Esophagus muscularis mucosa (tissue), 4 donors: ENCODE measurements around the gene SPEM2. TPM values are rescaled to one million over a fixed set of nuclear protein-coding genes. Genes with fewer than 3 reads are reported as not detected.

Experiments used
- DNase-seq: peaks from one replicate; pipeline ENCODE4 v3.0.0-alpha.2; 2017; ENCODE audit errors: extremely low spot score
- H3K27ac ChIP-seq, 4 donors: fragments of 200-600 bp; sonication (generic); replicated peaks in 1 of 4; 1 replicate in 3 of 4; 2 replicates in 1 of 4; pipeline ENCODE4 v1.5.1; 2016 to 2019; ENCODE audit warnings: mild to moderate bottlenecking in 1 of 4
- H3K27me3 ChIP-seq, 4 donors: fragments of 200-600 bp; sonication (generic); one replicate each; pipeline versions ENCODE4 v1.5.1 to v1.6.0; 2016 to 2019
- H3K36me3 ChIP-seq, 4 donors: fragments of 200-600 bp; sonication (generic); one replicate each; pipeline ENCODE4 v1.5.1; 2016 to 2019
- H3K4me1 ChIP-seq, 4 donors: fragments of 200-600 bp; sonication (generic); one replicate each; pipeline ENCODE4 v1.5.1; 2016 to 2019
- H3K4me3 ChIP-seq, 4 donors: fragments of 200-600 bp; sonication (generic); 1 replicate in 2 of 4; 2 replicates in 2 of 4; pipeline ENCODE4 v1.5.1; 2016 to 2019; ENCODE audit warnings: mild to moderate bottlenecking in 4 of 4, moderate library complexity in 1 of 4
- H3K9me3 ChIP-seq, 4 donors: fragments of 200-600 bp; sonication (generic); 1 replicate in 3 of 4; 2 replicates in 1 of 4; pipeline ENCODE4 v1.5.1; 2016 to 2019
- EP300 ChIP-seq: sonication (generic); formaldehyde crosslinking; IDR thresholded peaks from one replicate; pipeline ENCODE4 v1.6.1; 2017; ENCODE audit warnings: antibody characterized with exemption
- POLR2A ChIP-seq: fragments of 450-650 bp; IDR thresholded peaks from one replicate; pipeline ENCODE4 v1.6.1; 2017; ENCODE audit warnings: antibody characterized with exemption, moderate library complexity, mild to moderate bottlenecking, low read depth
- POLR2AphosphoS5 ChIP-seq, 2 donors: sonication (generic); formaldehyde crosslinking; IDR thresholded peaks; one replicate each; pipeline ENCODE4 v1.6.1; 2017; ENCODE audit warnings: antibody characterized with exemption in 2 of 2
- WGBS: methylation state at CpG from one replicate; pipeline ENCODE4 v1.1.5; 2018; 5-methylcytosine and 5-hydroxymethylcytosine counted together
- intact Hi-C: fragments of 100-400 bp; cut with DNase I; formaldehyde crosslinking; loops from one replicate; pipeline ENCODE4 v1.15.1; 2023
- total RNA-seq, 4 donors: library from RNA; depleted of rRNA; stranded (reverse); fragments of >200 nt; gene quantifications; one replicate each; pipeline versions ENCODE4 v1.1.0 to v1.2.1, GENCODE V29; 2016
- TF ChIP-seq, protein P1 (sequence below), 3 experiments: fragments of 200-600 bp in 2 of 3; fragments of 450-650 bp in 1 of 3; sonication (generic) in 2 of 3; IDR thresholded peaks; one replicate each; pipeline ENCODE4 v1.5.1; 2017 to 2019; ENCODE audit warnings: antibody characterized with exemption in 3 of 3, mild to moderate bottlenecking in 2 of 3, moderate library complexity in 1 of 3

The SPEM2 gene
- not detected for total RNA-seq

DNA sequence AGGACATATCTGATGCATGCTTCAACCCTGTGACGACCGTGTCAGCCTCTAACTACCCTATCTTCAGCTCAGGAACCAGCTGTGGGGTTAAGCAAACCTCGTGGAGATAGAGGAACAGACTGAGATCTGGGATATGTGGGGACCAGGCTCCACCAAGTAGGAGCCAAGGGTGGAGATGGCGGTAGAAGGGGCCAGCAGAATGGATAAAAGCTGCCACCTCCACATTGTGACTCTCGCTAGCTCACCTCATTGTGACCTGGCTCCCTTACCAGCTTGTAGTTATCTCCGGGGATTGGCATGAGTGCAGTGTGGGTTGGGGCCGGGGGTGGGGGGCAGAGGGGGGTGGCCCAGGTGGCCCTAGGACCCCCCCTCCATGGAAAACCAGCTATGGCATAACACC, at the start of gene SPEM2:
SPEM2 (plus strand) TSS at position 301 of the 400 bp plus-strand sequence; CDS start at position 374, 73 bp downstream.
- TF ChIP-seq, protein P1, sequence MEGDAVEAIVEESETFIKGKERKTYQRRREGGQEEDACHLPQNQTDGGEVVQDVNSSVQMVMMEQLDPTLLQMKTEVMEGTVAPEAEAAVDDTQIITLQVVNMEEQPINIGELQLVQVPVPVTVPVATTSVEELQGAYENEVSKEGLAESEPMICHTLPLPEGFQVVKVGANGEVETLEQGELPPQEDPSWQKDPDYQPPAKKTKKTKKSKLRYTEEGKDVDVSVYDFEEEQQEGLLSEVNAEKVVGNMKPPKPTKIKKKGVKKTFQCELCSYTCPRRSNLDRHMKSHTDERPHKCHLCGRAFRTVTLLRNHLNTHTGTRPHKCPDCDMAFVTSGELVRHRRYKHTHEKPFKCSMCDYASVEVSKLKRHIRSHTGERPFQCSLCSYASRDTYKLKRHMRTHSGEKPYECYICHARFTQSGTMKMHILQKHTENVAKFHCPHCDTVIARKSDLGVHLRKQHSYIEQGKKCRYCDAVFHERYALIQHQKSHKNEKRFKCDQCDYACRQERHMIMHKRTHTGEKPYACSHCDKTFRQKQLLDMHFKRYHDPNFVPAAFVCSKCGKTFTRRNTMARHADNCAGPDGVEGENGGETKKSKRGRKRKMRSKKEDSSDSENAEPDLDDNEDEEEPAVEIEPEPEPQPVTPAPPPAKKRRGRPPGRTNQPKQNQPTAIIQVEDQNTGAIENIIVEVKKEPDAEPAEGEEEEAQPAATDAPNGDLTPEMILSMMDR (IDR thresholded peaks at IDR 0.05): no peak
- no peak for TF ChIP-seq EP300
- no peak for TF ChIP-seq POLR2AphosphoS5 (IDR thresholded peaks at IDR 0.05)
- no peak for TF ChIP-seq POLR2A
- Histone ChIP-seq H3K4me3 (no peak within 1 kb of the TSS), H3K36me3 (no peaks in the 10 kb centered on the region), H3K4me1 (no peaks in the 10 kb centered on the region), H3K27ac (no peak within 1 kb of the TSS), H3K27me3 (no peaks in the 10 kb centered on the region), H3K9me3 (no peaks in the 10 kb centered on the region)
- 86% methylated on average over 7 of the region's 7 CpGs for whole genome bisulfite sequencing
- DNase-seq: no peak
- intact Hi-C loops: no loop called here

DNA sequence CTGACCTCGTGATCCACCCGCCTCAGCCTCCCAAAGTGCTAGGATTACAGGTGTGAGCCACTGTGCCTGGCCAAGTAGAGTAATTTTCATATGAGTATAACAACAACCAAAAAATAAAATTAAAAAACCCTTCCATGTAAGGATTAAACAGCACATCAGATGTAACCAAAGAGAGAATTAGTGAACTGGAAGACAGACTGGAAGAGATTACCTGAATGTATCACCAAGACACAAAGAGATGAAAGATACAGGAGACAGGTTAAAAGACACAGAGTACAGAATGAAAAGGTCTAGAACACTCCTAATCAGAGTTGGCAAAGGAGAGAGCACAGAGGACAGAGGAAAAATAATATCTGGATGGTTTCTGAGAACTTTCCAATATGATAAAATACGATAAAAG, 46.3 kb upstream of the SPEM2 start:
- no peaks in the 10 kb centered on the region for H3K9me3 ChIP-seq
- no peak overlapping the region for H3K4me3 ChIP-seq
- no peaks in the 10 kb centered on the region for H3K27me3 ChIP-seq
- H3K27ac ChIP-seq: no peak overlapping the region
- H3K36me3 ChIP-seq: no peaks in the 10 kb centered on the region
- intact Hi-C loops: no loop called here
- TF ChIP-seq POLR2A: no peak
- TF ChIP-seq POLR2AphosphoS5 (IDR thresholded peaks at IDR 0.05): no peak
- no peak for TF ChIP-seq EP300
- TF ChIP-seq, protein P1 (IDR thresholded peaks at IDR 0.05): no peak
- H3K4me1 ChIP-seq: peaks cover 18 to 42% (median 37%) of the 10 kb centered on the region in 4 donors
- WGBS: 98% methylated on average over 3 of the region's 3 CpGs
- DNase-seq: no peak

DNA sequence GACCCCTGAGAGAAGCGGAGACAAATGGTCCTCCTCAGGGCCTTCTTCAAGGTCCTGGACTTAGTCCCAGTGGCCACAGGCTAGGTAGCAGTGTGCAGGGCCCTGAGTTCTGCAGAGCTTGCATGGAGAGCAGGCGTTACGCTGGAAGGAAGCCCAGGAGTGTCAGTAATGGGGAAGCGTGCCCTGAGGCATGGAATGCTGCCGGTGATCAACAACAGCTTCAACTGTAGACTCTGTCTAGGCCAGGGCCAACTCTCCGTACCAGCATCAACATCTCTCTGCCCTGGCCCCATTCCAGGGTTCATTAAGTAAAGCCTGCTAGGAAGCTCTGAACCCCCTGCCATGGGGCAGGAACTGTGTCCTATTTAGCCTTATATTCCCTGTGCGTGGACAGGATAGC, 45.1 kb upstream of the SPEM2 start:
- WGBS: 45% methylated on average over 2 of the region's 7 CpGs
- Histone ChIP-seq H3K4me3 (peak overlapping the region; percentile 54 to 66 (median 60)), H3K4me1 (peaks cover 18 to 47% (median 40%) of the 10 kb centered on the region in 4 donors), H3K9me3 (no peaks in the 10 kb centered on the region), H3K27me3 (no peaks in the 10 kb centered on the region), H3K36me3 (no peaks in the 10 kb centered on the region), H3K27ac (peak overlapping the region; percentile 75 to 77 (median 76))
- DNase-seq: no peak
- TF ChIP-seq POLR2A (no peak), EP300 (no peak), POLR2AphosphoS5 (IDR thresholded peaks at IDR 0.05) (peak in 1 of 2 donors; percentile 54)
- TF ChIP-seq, protein P1 (IDR thresholded peaks at IDR 0.05): no peak
- intact Hi-C loops: no loop called here

DNA sequence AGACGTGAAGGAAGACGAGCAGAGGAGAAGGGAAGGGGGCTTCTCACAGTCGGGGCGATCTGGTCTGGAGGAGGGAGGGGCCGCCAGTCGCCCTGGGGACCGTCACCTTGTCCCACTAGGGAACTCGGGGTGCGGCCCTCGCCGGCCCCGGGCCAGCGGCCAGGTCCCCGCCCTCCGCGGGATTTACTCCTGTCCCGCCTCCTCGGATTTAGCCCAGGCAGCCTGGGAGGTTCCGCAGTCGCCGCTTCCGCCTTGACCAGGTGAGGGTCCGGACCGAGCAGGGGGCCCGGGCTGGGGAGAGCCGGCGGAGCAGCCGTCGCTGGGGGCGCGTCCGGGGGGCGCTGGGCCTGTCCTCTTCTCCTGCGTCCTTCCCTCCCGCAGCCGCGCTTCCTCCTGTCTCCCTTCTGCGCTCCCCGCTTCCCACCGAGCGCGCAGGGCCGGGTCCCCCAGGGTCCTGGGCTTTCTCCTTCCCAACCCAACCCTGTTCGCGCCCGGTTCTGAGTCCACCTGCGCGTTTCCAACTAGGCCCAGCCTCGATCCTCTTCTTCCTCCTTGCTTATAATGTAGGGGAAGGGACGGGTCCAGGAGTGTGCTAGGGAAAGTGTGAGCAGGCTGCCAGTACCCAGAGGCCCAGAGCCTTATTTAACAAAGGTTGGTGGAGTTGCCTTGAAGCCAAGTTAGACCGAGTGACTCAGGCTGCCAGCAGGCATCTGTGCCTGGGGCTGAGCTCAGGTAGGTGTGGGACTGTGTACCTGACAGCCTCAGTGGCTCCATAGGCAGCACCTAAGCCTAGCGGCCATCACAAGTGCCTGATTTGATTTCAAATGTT, 44.3 kb upstream of the SPEM2 start, which contains the start of gene TNK1:
TNK1 (plus strand) TSS at position 235 of the 829 bp plus-strand sequence. CDS start 1,838 bp downstream, outside the sequence.
- H3K36me3 ChIP-seq: peaks cover 0 to 2% (median 0%) of the 10 kb centered on the region in 4 donors
- H3K27me3 ChIP-seq: no peaks in the 10 kb centered on the region
- peaks cover 18 to 47% (median 40%) of the 10 kb centered on the region in 4 donors for H3K4me1 ChIP-seq
- intact Hi-C loops: no loop called here
- peak; percentile 17 for TF ChIP-seq POLR2A
- TF ChIP-seq POLR2AphosphoS5 (IDR thresholded peaks at IDR 0.05): peak; percentile 57 to 69
- TF ChIP-seq, protein P1 (IDR thresholded peaks at IDR 0.05): no peak
- H3K9me3 ChIP-seq: no peaks in the 10 kb centered on the region
- 9% methylated on average over 36 of the region's 52 CpGs for WGBS
- H3K4me3 ChIP-seq: peak within 1 kb of the TSS; percentile 54 to 66 (median 60)
- DNase-seq: no peak
- H3K27ac ChIP-seq: peak within 1 kb of the TSS; percentile 75 to 77 (median 76)
